Right atrium auricular region (tissue), 2 donors: ENCODE results near the gene CACNG6. TPM values are rescaled to one million over a fixed set of nuclear protein-coding genes. Genes with fewer than 3 reads are reported as not detected.
"Not testable (repeated sequence)": the region's sequence is repeated elsewhere in the genome, so short reads cannot be mapped to it uniquely, and the experiment has no call there.

Experiments used
- DNase-seq: peaks from one replicate; pipeline ENCODE4 v3.0.0-alpha.2; 2019; ENCODE audit warnings: low spot score
- H3K27ac ChIP-seq, 2 donors: fragments of 200-600 bp; sonication (generic); 1 replicate in 1 of 2; 2 replicates in 1 of 2; pipeline ENCODE4 v1.5.1; 2016 to 2019
- H3K27me3 ChIP-seq, 2 donors: fragments of 200-600 bp; sonication (generic); one replicate each; pipeline versions ENCODE4 v1.5.1 to v1.6.0; 2017 to 2019
- H3K36me3 ChIP-seq: fragments of 200-600 bp; sonication (generic); one replicate; pipeline ENCODE4 v1.5.1; 2016
- H3K4me1 ChIP-seq, 2 donors: fragments of 200-600 bp; sonication (generic); one replicate each; pipeline versions ENCODE4 v1.5.1 to v1.6.0; 2017 to 2019
- H3K4me3 ChIP-seq, 2 donors: fragments of 200-600 bp; sonication (generic); 1 replicate in 1 of 2; 2 replicates in 1 of 2; pipeline ENCODE4 v1.5.1; 2017 to 2019; ENCODE audit warnings: mild to moderate bottlenecking in 1 of 2, moderate library complexity in 1 of 2
- H3K9me3 ChIP-seq, 2 donors: fragments of 200-600 bp; sonication (generic); one replicate each; pipeline ENCODE4 v1.5.1; 2019
- total RNA-seq, 2 donors: library from RNA; depleted of rRNA; stranded (reverse); fragments of >200 nt; gene quantifications; one replicate each; pipeline ENCODE4 v1.1.0, GENCODE V29; 2016
- TF ChIP-seq, protein P1 (sequence below), 2 donors: fragments of 200-600 bp; sonication (generic); IDR thresholded peaks; one replicate each; pipeline ENCODE4 v1.5.1; 2019; ENCODE audit warnings: antibody characterized with exemption in 2 of 2

Gene CACNG6
- total RNA-seq, 2 donors from 2014 or later, result 0.31 TPM; not detected in 1

DNA sequence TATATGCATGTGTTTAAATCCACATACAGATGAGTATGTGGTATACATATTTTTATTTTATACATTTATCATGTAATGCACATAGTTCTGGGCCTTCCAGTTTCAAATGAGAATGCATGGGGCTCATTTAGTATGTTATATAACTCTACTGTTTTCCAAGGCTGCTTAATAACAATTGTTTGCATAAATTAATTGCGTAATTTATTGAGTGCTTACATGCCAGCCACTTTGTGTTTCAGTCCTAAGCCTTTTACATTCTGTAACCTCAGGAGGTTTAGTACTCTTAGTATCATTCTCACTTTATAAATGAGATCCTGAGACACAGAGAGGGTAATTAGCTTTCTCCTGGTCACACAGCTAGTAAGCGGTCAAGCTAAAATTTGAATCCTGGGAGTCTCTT lies 45.4 kb upstream of the CACNG6 start:
- no peaks in the 10 kb centered on the region for H3K9me3 ChIP-seq
- no peak overlapping the region for H3K27ac ChIP-seq
- H3K4me3 ChIP-seq, result no peak overlapping the region
- TF ChIP-seq, protein P1, sequence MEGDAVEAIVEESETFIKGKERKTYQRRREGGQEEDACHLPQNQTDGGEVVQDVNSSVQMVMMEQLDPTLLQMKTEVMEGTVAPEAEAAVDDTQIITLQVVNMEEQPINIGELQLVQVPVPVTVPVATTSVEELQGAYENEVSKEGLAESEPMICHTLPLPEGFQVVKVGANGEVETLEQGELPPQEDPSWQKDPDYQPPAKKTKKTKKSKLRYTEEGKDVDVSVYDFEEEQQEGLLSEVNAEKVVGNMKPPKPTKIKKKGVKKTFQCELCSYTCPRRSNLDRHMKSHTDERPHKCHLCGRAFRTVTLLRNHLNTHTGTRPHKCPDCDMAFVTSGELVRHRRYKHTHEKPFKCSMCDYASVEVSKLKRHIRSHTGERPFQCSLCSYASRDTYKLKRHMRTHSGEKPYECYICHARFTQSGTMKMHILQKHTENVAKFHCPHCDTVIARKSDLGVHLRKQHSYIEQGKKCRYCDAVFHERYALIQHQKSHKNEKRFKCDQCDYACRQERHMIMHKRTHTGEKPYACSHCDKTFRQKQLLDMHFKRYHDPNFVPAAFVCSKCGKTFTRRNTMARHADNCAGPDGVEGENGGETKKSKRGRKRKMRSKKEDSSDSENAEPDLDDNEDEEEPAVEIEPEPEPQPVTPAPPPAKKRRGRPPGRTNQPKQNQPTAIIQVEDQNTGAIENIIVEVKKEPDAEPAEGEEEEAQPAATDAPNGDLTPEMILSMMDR (IDR thresholded peaks at IDR 0.05), result no peak
- peaks cover 4 to 12% of the 10 kb centered on the region in 2 donors for H3K27me3 ChIP-seq
- H3K36me3 ChIP-seq, result no peaks in the 10 kb centered on the region
- DNase-seq, result no peak
- H3K4me1 ChIP-seq, result no peaks in the 10 kb centered on the region

DNA sequence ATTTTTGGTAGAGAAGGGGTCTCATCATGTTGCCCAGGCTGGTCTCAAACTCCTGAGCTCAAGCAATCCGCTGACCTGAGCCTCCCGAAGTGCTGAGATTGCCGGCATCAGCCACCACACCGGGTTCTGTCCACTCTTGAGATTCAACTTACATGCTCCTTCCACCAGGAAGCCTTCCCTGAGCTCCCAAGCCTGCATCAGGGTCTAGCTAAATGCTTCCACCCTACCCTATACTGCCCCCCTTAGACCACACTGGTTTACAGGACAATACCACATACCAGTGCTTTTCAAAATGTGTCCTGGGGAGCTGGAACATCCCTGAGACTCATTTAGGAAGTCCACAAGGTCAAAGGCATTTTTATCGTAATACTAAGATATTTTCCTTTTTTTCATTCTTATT lies 43.8 kb upstream of the CACNG6 start:
- Histone ChIP-seq H3K4me1 (no peaks in the 10 kb centered on the region), H3K4me3 (no peak overlapping the region), H3K27me3 (peaks cover 4% of the 10 kb centered on the region in 2 donors), H3K36me3 (no peaks in the 10 kb centered on the region), H3K27ac (no peak overlapping the region), H3K9me3 (no peaks in the 10 kb centered on the region)
- TF ChIP-seq, protein P1 (IDR thresholded peaks at IDR 0.05), result no peak
- DNase-seq, result no peak

DNA sequence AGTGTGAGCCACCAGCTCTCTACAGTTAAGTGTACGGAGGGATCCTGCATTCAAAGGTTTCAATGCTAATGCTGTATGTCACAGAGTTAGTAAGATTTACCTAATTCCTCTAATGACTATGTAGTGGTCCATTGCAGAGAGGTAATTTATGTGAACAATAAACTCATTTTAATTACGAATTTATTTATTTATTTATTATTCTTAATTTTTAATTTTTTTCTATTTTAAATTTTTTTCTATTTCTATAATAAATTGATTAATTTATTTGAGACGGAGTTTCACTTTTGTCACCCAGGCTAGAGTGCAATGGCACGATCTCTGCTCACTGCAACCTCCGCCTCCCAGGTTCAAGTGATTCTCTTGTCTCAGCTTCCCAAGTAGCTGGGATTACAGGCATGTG lies 42.8 kb upstream of the CACNG6 start:
- H3K27me3 ChIP-seq, H3K27ac ChIP-seq, H3K9me3 ChIP-seq, H3K4me1 ChIP-seq, DNase-seq, H3K36me3 ChIP-seq, H3K4me3 ChIP-seq: not testable (repeated sequence)

DNA sequence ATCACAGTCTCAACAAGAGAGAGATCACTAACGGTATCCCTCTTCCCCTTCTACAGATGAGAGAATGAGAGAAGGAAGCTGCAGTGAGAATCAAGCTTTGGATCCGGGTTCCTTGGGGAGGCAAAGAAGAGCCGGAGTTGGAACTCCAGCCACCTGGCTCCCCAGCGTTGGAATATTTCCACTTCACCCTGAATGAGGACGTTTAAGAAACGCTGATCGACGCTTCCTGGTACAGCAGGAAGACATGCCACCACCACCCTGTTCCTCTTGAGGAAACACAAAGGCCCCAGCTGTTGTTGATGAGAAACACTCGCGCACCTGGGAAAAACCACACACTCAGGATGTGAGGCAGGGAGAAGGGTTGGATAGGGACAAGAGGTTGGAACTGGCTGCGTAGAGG lies 40.0 kb upstream of the CACNG6 start:
- no peak for DNase-seq
- Histone ChIP-seq H3K27me3 (no peaks in the 10 kb centered on the region), H3K27ac (no peak overlapping the region), H3K4me1 (no peaks in the 10 kb centered on the region), H3K4me3 (no peak overlapping the region), H3K9me3 (peaks cover 0 to 6% of the 10 kb centered on the region in 2 donors), H3K36me3 (no peaks in the 10 kb centered on the region)
- TF ChIP-seq, protein P1 (IDR thresholded peaks at IDR 0.05), result no peak

DNA sequence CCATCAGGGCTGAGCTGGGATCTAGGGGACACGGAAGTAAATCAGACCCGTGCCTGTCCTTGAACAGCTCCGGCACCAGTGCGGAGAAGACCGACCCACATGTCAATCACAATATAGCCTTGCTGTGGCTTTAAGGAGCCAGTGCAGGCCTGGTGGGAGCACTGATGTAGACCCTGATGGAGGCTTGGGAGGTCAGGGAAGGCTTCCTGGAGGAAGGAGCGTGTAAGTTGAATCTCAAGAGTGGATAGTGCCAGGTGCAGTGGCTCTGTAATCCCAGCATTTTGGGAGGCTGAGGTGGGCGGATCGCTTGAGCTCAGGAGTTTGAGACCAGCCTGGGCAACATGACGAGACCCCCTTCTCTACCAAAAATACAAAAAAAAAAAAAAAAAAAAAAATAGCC lies 39.5 kb upstream of the CACNG6 start:
- TF ChIP-seq, protein P1 (IDR thresholded peaks at IDR 0.05), result no peak
- no peaks in the 10 kb centered on the region for H3K27me3 ChIP-seq
- no peak overlapping the region for H3K4me3 ChIP-seq
- no peaks in the 10 kb centered on the region for H3K4me1 ChIP-seq
- no peak overlapping the region for H3K27ac ChIP-seq
- no peak for DNase-seq
- peaks cover 0 to 6% of the 10 kb centered on the region in 2 donors for H3K9me3 ChIP-seq
- no peaks in the 10 kb centered on the region for H3K36me3 ChIP-seq

DNA sequence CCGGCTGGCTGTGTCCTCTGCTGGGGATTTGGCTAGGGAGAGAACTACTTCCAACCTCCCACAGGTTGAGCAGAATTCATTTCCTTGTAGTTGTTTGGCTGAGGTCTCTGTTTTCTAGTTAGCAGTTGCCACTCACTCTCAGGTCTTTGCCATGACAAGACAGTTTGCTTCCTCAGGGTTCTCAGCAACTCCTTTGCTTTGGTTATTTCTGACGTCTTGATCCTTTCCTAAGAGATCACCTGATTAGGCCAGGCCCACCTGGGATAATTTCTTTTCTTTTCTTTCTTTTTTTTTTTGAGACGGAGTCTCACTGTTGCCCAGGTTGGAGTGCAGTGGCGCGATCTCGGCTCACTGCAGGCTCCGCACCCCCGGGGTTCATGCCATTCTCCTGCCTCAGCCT lies 38.1 kb upstream of the CACNG6 start:
- no peak overlapping the region for H3K27ac ChIP-seq
- no peaks in the 10 kb centered on the region for H3K4me1 ChIP-seq
- peaks cover 0 to 6% of the 10 kb centered on the region in 2 donors for H3K9me3 ChIP-seq
- TF ChIP-seq, protein P1 (IDR thresholded peaks at IDR 0.05), result no peak
- H3K4me3 ChIP-seq, result no peak overlapping the region
- H3K36me3 ChIP-seq, result no peaks in the 10 kb centered on the region
- peaks cover 0 to 5% of the 10 kb centered on the region in 2 donors for H3K27me3 ChIP-seq
- DNase-seq, result no peak
